ENCODE results near the gene MDGA2. TPM values are rescaled to one million over a fixed set of nuclear protein-coding genes. Genes with fewer than 3 reads are reported as not detected.

Gene MDGA2
- total RNA-seq, 1 donor from 2014 or later: 39.1 TPM

Small RNA genes lying within 50 kb of the gene (small RNA-seq; reads per million reads assigned to genes)
- not detected for gene RF00402
